G401.6 (cell line): ENCODE results near the gene ZFYVE19.

Source experiments
- FAIRE-seq: peaks from 2 replicates; lab custom pipeline; 2012; peaks lifted over from hg19 to GRCh38; lab: Jason Lieb, UNC

Gene ZFYVE19

GRCh38 chr15:40807028-40807887 is at the start of gene ZFYVE19, which contains the start of gene DNAJC17:
Gene ZFYVE19 (plus strand): TSS chr15:40807089. CDS start chr15:40807590, 501 bp downstream.
Gene DNAJC17 (minus strand): TSS chr15:40807473. CDS start chr15:40807446, 27 bp downstream.
- peak; percentile 94 for FAIRE-seq

- no peak for FAIRE-seq
Observed at GRCh38 chr15:40759961-40760360, 46.9 kb upstream of the ZFYVE19 start.

GRCh38 chr15:40762919-40763800 is 43.7 kb upstream of the ZFYVE19 start:
- no peak for FAIRE-seq

GRCh38 chr15:40763801-40764628 is 42.9 kb upstream of the ZFYVE19 start, which contains the start of gene GCHFR:
Gene GCHFR (plus strand): TSS chr15:40764068. CDS start chr15:40764181, 113 bp downstream.
- FAIRE-seq = no peak

- FAIRE-seq = no peak
Observed at GRCh38 chr15:40764629-40765103, 42.2 kb upstream of the ZFYVE19 start.

GRCh38 chr15:40766194-40766815 is 40.6 kb upstream of the ZFYVE19 start:
- no peak for FAIRE-seq

- FAIRE-seq = no peak
Observed at GRCh38 chr15:40766906-40767837, 39.7 kb upstream of the ZFYVE19 start.

GRCh38 chr15:40767838-40768500 is 38.9 kb upstream of the ZFYVE19 start:
- no peak for FAIRE-seq

GRCh38 chr15:40768521-40769273 is 38.2 kb upstream of the ZFYVE19 start:
- FAIRE-seq = no peak

- FAIRE-seq = no peak
Observed at GRCh38 chr15:40769274-40770146, 37.4 kb upstream of the ZFYVE19 start, which contains the start of gene C15orf62. Gene C15orf62 (plus strand): TSS chr15:40769980. CDS start chr15:40770496, 516 bp downstream.

GRCh38 chr15:40770147-40770721 is 36.7 kb upstream of the ZFYVE19 start:
- FAIRE-seq = no peak

- no peak for FAIRE-seq
Observed at GRCh38 chr15:40771242-40771641, 35.6 kb upstream of the ZFYVE19 start.

- FAIRE-seq = no peak
Observed at GRCh38 chr15:40772014-40772413, 34.9 kb upstream of the ZFYVE19 start.

GRCh38 chr15:40773496-40773895 is 33.4 kb upstream of the ZFYVE19 start:
- FAIRE-seq = no peak

- FAIRE-seq = no peak
Observed at GRCh38 chr15:40773902-40774301, 33.0 kb upstream of the ZFYVE19 start.

GRCh38 chr15:40775007-40775406 is 31.9 kb upstream of the ZFYVE19 start:
- no peak for FAIRE-seq
